ENCODE data around the gene PRKAG2. TPM values are rescaled to one million over a fixed set of nuclear protein-coding genes. Genes with fewer than 3 reads are reported as not detected.

PRKAG2 gene
- total RNA-seq, 1 experiment from 2014 or later = 23.9 TPM

DNA sequence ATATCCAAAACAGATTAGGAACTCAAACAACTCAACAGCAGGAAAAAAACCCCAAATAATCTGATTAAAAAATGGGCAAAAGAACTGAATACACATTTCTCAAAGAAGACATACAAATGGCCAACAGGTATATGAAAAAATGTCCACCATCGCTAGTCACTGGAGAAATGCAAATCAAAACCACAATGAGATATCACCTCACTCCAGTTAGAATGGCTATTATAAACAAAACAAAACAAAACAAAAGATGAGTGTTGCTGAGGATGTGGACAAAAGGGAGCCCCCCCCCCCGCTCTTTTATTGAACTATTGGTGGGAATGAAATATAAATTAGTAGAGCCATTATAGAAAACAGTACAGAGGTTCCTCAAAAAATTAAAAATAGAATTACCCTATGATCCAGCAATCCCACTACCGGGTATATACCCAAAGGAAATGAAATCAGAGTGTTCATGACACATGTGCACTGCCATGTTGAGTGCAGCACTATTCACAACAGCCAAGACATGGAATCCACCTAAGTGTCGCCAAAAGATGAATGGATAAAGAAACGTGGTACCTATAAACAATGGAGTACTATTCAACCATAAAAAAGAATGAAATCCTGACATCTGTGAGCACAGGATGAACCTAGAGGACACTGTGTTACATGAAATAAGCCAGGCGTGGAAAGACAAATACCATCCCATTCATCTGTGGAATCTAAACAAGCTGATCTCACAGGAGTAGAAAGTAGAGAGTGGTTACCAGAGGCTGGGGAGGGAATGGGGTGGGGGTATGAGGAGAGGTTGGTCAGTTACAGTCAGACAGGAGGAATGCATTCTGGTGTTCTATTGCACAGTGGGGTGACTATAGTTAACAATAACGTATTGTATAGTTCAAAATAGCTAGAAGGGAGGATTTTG lies 279.1 kb downstream of the PRKAG2 start:
- intact Hi-C loops (cut with micrococcal nuclease) = loop anchor here (2.0 kb wide), 2 partner anchors 27 to 33 kb away; no protein-coding TSS in a partner anchor
- Histone ChIP-seq H3K36me3 (ENCODE audit: low read depth, low read length) (0 out of 2 replicates have a peak, but pooled peaks cover 3% of the 10 kb centered on the region), H4K20me1 (ENCODE audit: low read length) (no peaks in the 10 kb centered on the region), H3K9me3 (ENCODE audit: low read length) (no peaks in the 10 kb centered on the region), H3K4me1 (ENCODE audit: insufficient read depth, low read length) (peaks cover 56% of the 10 kb centered on the region), H3K27me3 (ENCODE audit: low read length) (no peaks in the 10 kb centered on the region), H2AFZ (ENCODE audit: low read length) (no peak overlapping the region), H3K9ac (ENCODE audit: low read length) (no peak overlapping the region), H3K27ac (ENCODE audit: low read length) (peak overlapping the region; percentile 72), H3K79me2 (ENCODE audit: low read length) (peaks cover 58% of the 10 kb centered on the region), H3K4me3 (ENCODE audit: low read length) (no peak overlapping the region), H3K9me2 (replicated peaks; ENCODE audit: low read length) (no peaks in the 10 kb centered on the region), H3K4me2 (ENCODE audit: low read length) (peak overlapping the region; percentile 64), H3F3A (ENCODE audit: low read length, unreplicated experiment) (no peaks in the 10 kb centered on the region)
- ChIA-PET CTCF (interaction anchor here (0.6 kb wide), 1 partner anchor 138 kb away, joined by 3 read pairs; no protein-coding TSS in a partner anchor), POLR2A (ENCODE audit: unreplicated experiment) (interaction anchor here (0.6 to 1.0 kb wide), 3 partner anchors 34 to 77 kb away, joined by 5 to 11 read pairs (median 6); no protein-coding TSS in a partner anchor)
- no TSS peak for BruUV-seq (replicated peaks)
- DNase-seq = peak; percentile 88
- ATAC-seq = peak; percentile 89
- TF ChIP-seq CTCF (conservative IDR thresholded peaks at IDR 0.05; ENCODE audit: low read depth, low read length) = no peak
- TF ChIP-seq EZH2phosphoT487 (IDR thresholded peaks at IDR 0.05; ENCODE audit: borderline replicate concordance, low read length) = no peak
- no peak for TF ChIP-seq EZH2 (IDR thresholded peaks at IDR 0.05; ENCODE audit: low read length, unreplicated experiment)

DNA sequence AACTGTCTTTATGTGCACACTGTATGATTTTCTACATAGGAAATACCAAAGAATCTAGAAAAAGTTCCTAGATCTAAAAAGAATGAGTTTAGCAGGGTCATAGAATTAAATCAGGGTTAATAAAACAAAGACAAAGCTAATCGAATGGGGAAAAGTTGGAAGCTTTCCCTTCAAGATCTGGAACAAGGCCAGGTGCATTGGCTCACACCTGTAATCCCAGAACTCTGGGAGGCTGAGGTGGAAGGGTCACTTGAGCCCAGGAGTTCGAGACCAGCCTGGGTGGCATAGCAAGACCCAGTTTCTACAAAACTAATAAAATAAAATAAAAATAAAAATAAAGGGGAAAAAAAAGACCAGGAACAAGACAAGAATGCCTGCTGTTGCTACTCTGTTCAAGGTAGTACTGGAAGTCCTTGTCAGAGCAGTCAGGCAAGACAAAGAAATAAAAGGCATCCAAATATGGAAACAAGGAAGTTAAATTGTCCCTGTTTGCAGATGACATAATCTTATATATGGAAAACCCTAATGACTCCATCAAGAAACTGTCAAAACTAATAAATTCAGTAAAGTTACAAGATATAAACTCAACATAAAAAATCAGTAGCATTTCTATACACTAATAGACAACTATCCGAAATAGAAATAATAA lies 281.1 kb downstream of the PRKAG2 start:
- peaks cover 6% of the 10 kb centered on the region; the same call in 1 of the 2 replicates for H3K36me3 ChIP-seq (ENCODE audit: low read depth, low read length)
- H3K79me2 ChIP-seq (ENCODE audit: low read length) = peaks cover 52% of the 10 kb centered on the region
- CTCF ChIA-PET = no interaction called here
- no peaks in the 10 kb centered on the region for H3K27me3 ChIP-seq (ENCODE audit: low read length)
- no peaks in the 10 kb centered on the region for H3K9me2 ChIP-seq (replicated peaks; ENCODE audit: low read length)
- ATAC-seq = no peak
- no peaks in the 10 kb centered on the region for H3K9me3 ChIP-seq (ENCODE audit: low read length)
- H3K27ac ChIP-seq (ENCODE audit: low read length) = no peak overlapping the region
- no peak for DNase-seq
- H3F3A ChIP-seq (ENCODE audit: low read length, unreplicated experiment) = no peaks in the 10 kb centered on the region
- no peak overlapping the region for H3K9ac ChIP-seq (ENCODE audit: low read length)
- POLR2A ChIA-PET (ENCODE audit: unreplicated experiment) = no interaction called here
- TSS peak; percentile 26 for BruUV-seq (replicated peaks)
- intact Hi-C loops (cut with micrococcal nuclease) = no loop called here
- peaks cover 57% of the 10 kb centered on the region for H3K4me1 ChIP-seq (ENCODE audit: insufficient read depth, low read length)
- no peak overlapping the region for H3K4me3 ChIP-seq (ENCODE audit: low read length)
- TF ChIP-seq EZH2 (IDR thresholded peaks at IDR 0.05; ENCODE audit: low read length, unreplicated experiment) = no peak
- no peak for TF ChIP-seq CTCF (conservative IDR thresholded peaks at IDR 0.05; ENCODE audit: low read depth, low read length)
- TF ChIP-seq EZH2phosphoT487 (IDR thresholded peaks at IDR 0.05; ENCODE audit: borderline replicate concordance, low read length) = no peak
- H2AFZ ChIP-seq (ENCODE audit: low read length) = no peak overlapping the region
- H4K20me1 ChIP-seq (ENCODE audit: low read length) = no peaks in the 10 kb centered on the region
- H3K4me2 ChIP-seq (ENCODE audit: low read length) = no peak overlapping the region

All from PC-3 (cell line).